Activated T-helper 1 cell treated with Interleukin-2 at 50 U/mL for 16 hours (primary cell): ENCODE results near the gene PTPRN2.
"Not testable (repeated sequence)": the region's sequence is repeated elsewhere in the genome, so short reads cannot be mapped to it uniquely, and the experiment has no call there.

Experiments used
- DNase-seq: peaks from one replicate; pipeline ENCODE4 v3.0.0-alpha.2; 2020; ENCODE audit warnings: low read depth

Gene PTPRN2

GRCh38 chr7:157497367-157497743 is 1090.3 kb downstream of the PTPRN2 start:
- DNase-seq: no peak

GRCh38 chr7:157496416-157497275 is 1091.0 kb downstream of the PTPRN2 start:
- DNase-seq: no peak

- DNase-seq: no peak
Observed at GRCh38 chr7:157495594-157495993, 1092.0 kb downstream of the PTPRN2 start.

GRCh38 chr7:157495177-157495553 is 1092.5 kb downstream of the PTPRN2 start:
- DNase-seq: no peak

GRCh38 chr7:157494506-157495176 is 1093.0 kb downstream of the PTPRN2 start:
- no peak for DNase-seq

- no peak for DNase-seq
Observed at GRCh38 chr7:157493776-157494175, 1093.8 kb downstream of the PTPRN2 start.

GRCh38 chr7:157493017-157493416 is 1094.6 kb downstream of the PTPRN2 start:
- DNase-seq: no peak

- DNase-seq: peak; percentile 22
Observed at GRCh38 chr7:157490465-157490912, 1097.1 kb downstream of the PTPRN2 start.

- not testable (repeated sequence) for DNase-seq
Observed at GRCh38 chr7:157489870-157490269, 1097.8 kb downstream of the PTPRN2 start.
